K562 (cell line): ENCODE results near the gene ARHGAP10. TPM values are rescaled to one million over a fixed set of nuclear protein-coding genes. Genes with fewer than 3 reads are reported as not detected.
A peak's percentile ranks its signal among the peaks of the same experiment; 100 is the strongest.

ENCODE experiments used
- ATF7 ChIP-seq: fragments of 450-650 bp; IDR thresholded peaks from 2 replicates; pipeline ENCODE4 v1.7.1; 2014; ENCODE audit warnings: mild to moderate bottlenecking, moderate library complexity
- CBFA2T2 ChIP-seq: fragments of 450-650 bp; conservative IDR thresholded peaks from 2 replicates; pipeline ENCODE4 v1.6.1; 2017; ENCODE audit warnings: mild to moderate bottlenecking
- CHAMP1 ChIP-seq: fragments of 450-650 bp; IDR thresholded peaks from 2 replicates; pipeline ENCODE4 v1.6.1; 2016; ENCODE audit warnings: mild to moderate bottlenecking
- CREB1 ChIP-seq, 2 experiments: sonication (generic) in 1 of 2; formaldehyde crosslinking in 1 of 2; IDR thresholded peaks; 2 replicates each; pipeline versions ENCODE4 v1.6.1 to v1.8.0; 2012 to 2022; ENCODE audit warnings: inconsistent platforms in 1 of 2, mild to moderate bottlenecking in 1 of 2, missing genetic modification reagents in 1 of 2, moderate library complexity in 1 of 2
- FOSL1 ChIP-seq: fragments of 200-800 bp; sonication (Bioruptor generic); conservative IDR thresholded peaks from 2 replicates; pipeline ENCODE4 v1.6.1; 2016; ENCODE audit warnings: missing genetic modification characterization, missing compliant biosample characterization
- HDAC6 ChIP-seq: IDR thresholded peaks from 2 replicates; pipeline ENCODE4 v1.6.1; 2012; ENCODE audit warnings: low read depth, mild to moderate bottlenecking, control low read depth, inconsistent platforms, low read length, moderate library complexity
- KDM5B ChIP-seq: fragments of 200-600 bp; sonication (generic); IDR thresholded peaks from 2 replicates; pipeline ENCODE4 v1.6.1; 2012; ENCODE audit warnings: low read depth, mild to moderate bottlenecking, moderate library complexity, low read length, control low read depth, inconsistent platforms; ENCODE audit not compliant: insufficient replicate concordance
- KHSRP ChIP-seq: fragments of 450-650 bp; IDR thresholded peaks from 2 replicates; pipeline ENCODE4 v1.6.1; 2017
- MCM7 ChIP-seq, 2 experiments: fragments of 450-650 bp; IDR thresholded peaks; 2 replicates each; pipeline ENCODE4 v1.6.1; 2016 to 2018
- MLLT1 ChIP-seq, 2 experiments: fragments of 450-650 bp; IDR thresholded peaks; 2 replicates each; pipeline ENCODE4 v1.6.1; 2016
- NCOA6 ChIP-seq: fragments of 450-650 bp; IDR thresholded peaks from 2 replicates; pipeline ENCODE4 v1.6.1; 2017; ENCODE audit warnings: mild to moderate bottlenecking
- POLR2AphosphoS5 ChIP-seq: IDR thresholded peaks from 2 replicates; pipeline ENCODE4 v1.6.1; 2011; ENCODE audit warnings: mild to moderate bottlenecking, low read depth, low read length, moderate library complexity; ENCODE audit not compliant: control insufficient read depth, insufficient read depth
- PTBP1 ChIP-seq: fragments of 200-400 bp; formaldehyde crosslinking; IDR thresholded peaks from 2 replicates; pipeline ENCODE4 v1.6.1; 2017; ENCODE audit warnings: low read depth, low read length
- TEAD4 ChIP-seq, 2 experiments: sonication (generic) in 1 of 2; formaldehyde crosslinking in 1 of 2; IDR thresholded peaks; 2 replicates each; pipeline versions ENCODE4 v1.6.1 to v1.8.0; 2012 to 2022; ENCODE audit warnings: borderline replicate concordance in 1 of 2, inconsistent platforms in 1 of 2, low read length in 1 of 2, mild to moderate bottlenecking in 1 of 2, missing genetic modification reagents in 1 of 2
- THAP12 ChIP-seq: fragments of 250-450 bp; sonication (Bioruptor Pico); IDR thresholded peaks from 2 replicates; pipeline ENCODE4 v1.9.0; 2021; ENCODE audit warnings: mild to moderate bottlenecking, inconsistent platforms
- WHSC1 ChIP-seq: IDR thresholded peaks from one replicate; pipeline ENCODE4 v1.6.1; 2012; ENCODE audit warnings: low read length, control low read depth, inconsistent platforms
- ZNF766 ChIP-seq: fragments of 200-800 bp; sonication (Bioruptor generic); conservative IDR thresholded peaks from 2 replicates; pipeline ENCODE4 v1.6.1; 2016; ENCODE audit warnings: missing genetic modification characterization, missing compliant biosample characterization
- ZNF778 ChIP-seq: fragments of 450-650 bp; formaldehyde crosslinking; IDR thresholded peaks from 2 replicates; pipeline ENCODE4 v1.4.0; 2020; ENCODE audit warnings: mild to moderate bottlenecking, moderate library complexity
- polyA plus RNA-seq, 8 experiments: library from polyadenylated mRNA; depleted of rRNA in 4 of 8; stranded (reverse) in 5 of 8; unstranded in 3 of 8; fragments of >200 nt; fragmentation: Nextera tagmentation in 2 of 8; fragmentation: Illumina TruSeq in 1 of 8; extraction: Ambion mirVana in 2 of 8; extraction: Trizol in 1 of 8; gene quantifications; 2 replicates each; pipeline versions ENCODE4 v1.2.1 to v1.2.3, GENCODE V29; 2011 to 2014; ENCODE audit warnings: inconsistent platforms in 1 of 8, missing spikeins in 1 of 8
- total RNA-seq, 7 experiments: library from RNA; depleted of rRNA in 6 of 7; stranded (reverse); fragments of >200 nt in 6 of 7; fragmentation: Illumina TruSeq in 2 of 7; extraction: Trizol in 2 of 7; gene quantifications; 2 replicates each; pipeline versions ENCODE4 v1.2.1 to v1.2.3, GENCODE V29; 2011 to 2021; ENCODE audit warnings: low replicate concordance in 1 of 7

The ARHGAP10 gene
- total and polyA plus RNA-seq, 9 of the 15 experiments (the other 6 are each of a cell fraction or from before 2014, with no cell fraction given): 0.03 to 0.22 (median 0.06) TPM; not detected in 3

- peak; percentile 52; the same call in 1 of the 2 replicates for TF ChIP-seq CHAMP1
- TF ChIP-seq KDM5B: peak; percentile 94
- no peak for TF ChIP-seq ZNF778
- TF ChIP-seq FOSL1: peak; percentile 63
- 0 out of 4 replicates have a peak, but pooled peaks of 1 of the 2 experiments have one; percentile 10 for TF ChIP-seq MLLT1 (IDR thresholded peaks at IDR 0.05)
- TF ChIP-seq POLR2AphosphoS5: peak; percentile 88
- TF ChIP-seq PTBP1: 0 out of 2 replicates have a peak, but pooled peaks have one; percentile 20
- no peak for TF ChIP-seq HDAC6
- no peak for TF ChIP-seq WHSC1
- TF ChIP-seq CREB1 (IDR thresholded peaks at IDR 0.05): peak; percentile 99
- TF ChIP-seq CREB1 (CRISPR knock-in tag; IDR thresholded peaks at IDR 0.05): peak; percentile 98
- TF ChIP-seq MCM7 (IDR thresholded peaks at IDR 0.05): no peak
- 0 out of 2 replicates have a peak, but pooled peaks have one; percentile 27 for TF ChIP-seq THAP12 (CRISPR knock-in tag)
- TF ChIP-seq ZNF766 (CRISPR knock-in tag): no peak
- TF ChIP-seq ATF7: peak; percentile 91
- peak; percentile 57; the same call in 1 of the 2 replicates for TF ChIP-seq KHSRP
- TF ChIP-seq CBFA2T2: no peak
- TF ChIP-seq NCOA6: peak; percentile 96
- peak; percentile 26 for TF ChIP-seq TEAD4 (IDR thresholded peaks at IDR 0.05; ENCODE audit: low read length)
- no peak for TF ChIP-seq TEAD4 (CRISPR knock-in tag; IDR thresholded peaks at IDR 0.05; ENCODE audit: borderline replicate concordance)
Observed at GRCh38 chr4:147683717-147684700, 47.9 kb upstream of the ARHGAP10 start, which contains the start of gene PRMT9 (continued).
